HCT116 (cell line): ENCODE results near the gene CACNA2D2. TPM values are rescaled to one million over a fixed set of nuclear protein-coding genes. Genes with fewer than 3 reads are reported as not detected.

Experiments
- ATAC-seq: fragments of 200-7000 bp; cut with Tn5 transposase; 2 replicates; pipeline ENCODE4 v1.9.1; 2020; ENCODE audit warnings: mild to moderate bottlenecking, moderate library complexity
- BruUV-seq: library from RNA; stranded (reverse); fragments of 400-500 nt; replicated peaks from 2 replicates; lab custom pipeline; 2021; lab: Mats Ljungman, UMichigan
- CTCF ChIA-PET: fragments of 300-600 bp; sonication (Branson Sonifier 250); formaldehyde crosslinking; loops from one replicate; lab custom pipeline; 2021; ENCODE audit warnings: antibody characterized with exemption; lab: Charles Lee
- POLR2A ChIA-PET: fragments of 300-600, 350-600 bp; sonication (Branson Sonifier 250); formaldehyde crosslinking; loops from one replicate; lab custom pipeline; 2021; ENCODE audit warnings: antibody characterized with exemption; lab: Charles Lee
- RAD21 ChIA-PET, 2 experiments: fragments of 300-600 bp; sonication (Branson Sonifier 250); formaldehyde crosslinking; loops; one replicate each; lab custom pipeline; 2023; ENCODE audit warnings: low total read pairs in 2 of 2; ENCODE audit not compliant: uncharacterized antibody in 2 of 2, unreplicated experiment in 2 of 2, low non-redundant PET in 1 of 2; lab: Charles Lee
- DNase-seq: peaks from one replicate; pipeline ENCODE4 v3.0.0-alpha.2; 2010; ENCODE audit warnings: low read depth, low spot score
- H2AFZ ChIP-seq: fragments of 200-600 bp; shearing (Covaris generic), sonication (generic); 2 replicates; pipeline ENCODE4 v1.6.1; 2017; ENCODE audit warnings: low read depth, mixed run types, mixed read lengths, antibody characterized with exemption, low read length; ENCODE audit not compliant: poor library complexity, severe bottlenecking
- H3K27ac ChIP-seq: 2 replicates; pipeline ENCODE4 v1.5.1; 2012; ENCODE audit warnings: low read depth, low read length
- H3K27me3 ChIP-seq: fragments of 200-600 bp; sonication (generic); 2 replicates; pipeline ENCODE4 v1.6.1; 2016; ENCODE audit warnings: mixed run types, low read length, mixed read lengths; ENCODE audit not compliant: insufficient read depth
- H3K36me3 ChIP-seq, 2 experiments: fragments of 200-500 bp in 1 of 2; fragments of 200-600 bp in 1 of 2; sonication (Bioruptor generic) in 1 of 2; sonication (generic) in 1 of 2; 2 replicates each; pipeline versions ENCODE4 v1.5.1 to v1.6.1; 2014 to 2016; ENCODE audit warnings: low read length in 2 of 2, inconsistent platforms in 1 of 2, mixed read lengths in 1 of 2, mixed run types in 1 of 2; ENCODE audit not compliant: insufficient read depth in 2 of 2, control insufficient read depth in 1 of 2
- H3K4me1 ChIP-seq, 2 experiments: fragments of 200-600 bp in 1 of 2; sonication (generic) in 1 of 2; 2 replicates each; pipeline versions ENCODE4 v1.5.1 to v1.6.1; 2012 to 2017; ENCODE audit warnings: low read length in 2 of 2, inconsistent platforms in 1 of 2, mild to moderate bottlenecking in 1 of 2, mixed read lengths in 1 of 2, mixed run types in 1 of 2, moderate library complexity in 1 of 2; ENCODE audit not compliant: insufficient read depth in 2 of 2, control insufficient read depth in 1 of 2
- H3K4me2 ChIP-seq: fragments of 200-600 bp; sonication (generic); 2 replicates; pipeline ENCODE4 v1.6.1; 2017; ENCODE audit warnings: mixed run types, low read length, mixed read lengths
- H3K4me3 ChIP-seq, 2 experiments: fragments of 200-600 bp in 1 of 2; sonication (generic) in 1 of 2; replicated peaks in 1 of 2; 2 replicates each; pipeline ENCODE4 v1.5.1; 2011 to 2016; ENCODE audit warnings: low read length in 2 of 2, control low read depth in 1 of 2, low read depth in 1 of 2, mild to moderate bottlenecking in 1 of 2, mixed read lengths in 1 of 2, mixed run types in 1 of 2
- H3K79me2 ChIP-seq: fragments of 200-600 bp; sonication (generic); 2 replicates; pipeline ENCODE4 v1.6.1; 2017; ENCODE audit warnings: mild to moderate bottlenecking, mixed run types, low read length, moderate library complexity, mixed read lengths; ENCODE audit not compliant: insufficient read depth
- H3K9ac ChIP-seq: fragments of 200-600 bp; sonication (generic); 2 replicates; pipeline ENCODE4 v1.6.1; 2016; ENCODE audit warnings: low read length, mixed read lengths
- H3K9me2 ChIP-seq: fragments of 200-600 bp; sonication (generic), shearing (Covaris generic); 2 replicates; pipeline ENCODE4 v1.6.1; 2017; ENCODE audit warnings: mixed run types, mild to moderate bottlenecking, moderate library complexity; ENCODE audit not compliant: insufficient read depth
- H3K9me3 ChIP-seq, 2 experiments: fragments of 200-500 bp in 1 of 2; fragments of 200-600 bp in 1 of 2; sonication (Bioruptor generic) in 1 of 2; sonication (generic) in 1 of 2; 2 replicates each; pipeline ENCODE4 v1.6.1; 2014 to 2017; ENCODE audit warnings: low read length in 2 of 2, mixed read lengths in 2 of 2, inconsistent platforms in 1 of 2, low read depth in 1 of 2, mild to moderate bottlenecking in 1 of 2, mixed run types in 1 of 2, moderate library complexity in 1 of 2; ENCODE audit not compliant: control insufficient read depth in 1 of 2, insufficient read depth in 1 of 2
- H4K20me1 ChIP-seq: fragments of 200-600 bp; sonication (generic), shearing (Covaris generic); 2 replicates; pipeline ENCODE4 v1.6.1; 2017; ENCODE audit warnings: mixed run types, mild to moderate bottlenecking, moderate library complexity; ENCODE audit not compliant: insufficient read depth
- ATF3 ChIP-seq: IDR thresholded peaks from 2 replicates; pipeline ENCODE4 v1.6.1; 2012
- CBX3 ChIP-seq: IDR thresholded peaks from 2 replicates; pipeline ENCODE4 v1.6.1; 2012; ENCODE audit warnings: low read depth
- CEBPB ChIP-seq: IDR thresholded peaks from 2 replicates; pipeline ENCODE4 v1.6.1; 2012; ENCODE audit warnings: low read depth
- CTCF ChIP-seq, 3 experiments: fragments of 200-600 bp in 1 of 3; sonication (generic) in 1 of 3; IDR thresholded peaks in 2 of 3; conservative IDR thresholded peaks in 1 of 3; 2 replicates each; pipeline ENCODE4 v1.5.1; 2012 to 2017; ENCODE audit warnings: low read depth in 2 of 3, low read length in 2 of 3, antibody characterized with exemption in 1 of 3, borderline replicate concordance in 1 of 3, control low read depth in 1 of 3, mild to moderate bottlenecking in 1 of 3, mixed read lengths in 1 of 3, mixed run types in 1 of 3, moderate library complexity in 1 of 3; ENCODE audit not compliant: insufficient read depth in 1 of 3
- EGR1 ChIP-seq: IDR thresholded peaks from 2 replicates; pipeline ENCODE4 v1.6.1; 2012; ENCODE audit warnings: low read depth
- ELF1 ChIP-seq: IDR thresholded peaks from 2 replicates; pipeline ENCODE4 v1.6.1; 2012; ENCODE audit warnings: low read depth, borderline replicate concordance
- EZH2 ChIP-seq: fragments of 200-600 bp; sonication (generic); IDR thresholded peaks from 2 replicates; pipeline ENCODE4 v1.6.1; 2017; ENCODE audit warnings: antibody characterized with exemption, mixed run types
- EZH2phosphoT487 ChIP-seq: fragments of 200-600 bp; IDR thresholded peaks from 2 replicates; pipeline ENCODE4 v1.6.1; 2018; ENCODE audit warnings: antibody characterized with exemption, borderline replicate concordance
- FOSL1 ChIP-seq: IDR thresholded peaks from 2 replicates; pipeline ENCODE4 v1.6.1; 2012; ENCODE audit warnings: low read depth
- JUND ChIP-seq: IDR thresholded peaks from 2 replicates; pipeline ENCODE4 v1.6.1; 2012
- MAX ChIP-seq: IDR thresholded peaks from 2 replicates; pipeline ENCODE4 v1.6.1; 2012
- POLR2A ChIP-seq: IDR thresholded peaks from 2 replicates; pipeline ENCODE4 v1.7.0; 2011; ENCODE audit warnings: borderline replicate concordance; ENCODE audit not compliant: insufficient read depth, insufficient read length; ENCODE audit errors: extremely low read depth
- SP1 ChIP-seq: IDR thresholded peaks from 2 replicates; pipeline ENCODE4 v1.6.1; 2012; ENCODE audit warnings: low read depth
- SRF ChIP-seq: IDR thresholded peaks from 2 replicates; pipeline ENCODE4 v1.6.1; 2012; ENCODE audit warnings: low read depth
- TCF7L2 ChIP-seq: IDR thresholded peaks from 2 replicates; pipeline ENCODE4 v1.7.0; 2011; ENCODE audit warnings: borderline replicate concordance, inconsistent platforms; ENCODE audit not compliant: insufficient read depth, insufficient read length; ENCODE audit errors: extremely low read depth
- ZBTB33 ChIP-seq: IDR thresholded peaks from 2 replicates; pipeline ENCODE4 v1.6.1; 2011; ENCODE audit warnings: mild to moderate bottlenecking, low read length, moderate library complexity; ENCODE audit not compliant: insufficient replicate concordance; ENCODE audit errors: extremely low read depth
- ZNF274 ChIP-seq: fragments of 200-500 bp; sonication (Bioruptor generic); IDR thresholded peaks from 2 replicates; pipeline ENCODE4 v1.6.1; 2014; ENCODE audit warnings: mild to moderate bottlenecking, low read depth, low read length, inconsistent platforms
- intact Hi-C: fragments of 100-400 bp; cut with micrococcal nuclease; formaldehyde crosslinking; loops from 2 replicates; pipeline ENCODE4 v1.10.0; 2022
- total RNA-seq: library from RNA; stranded (reverse); gene quantifications from one replicate; pipeline ENCODE4 v1.2.1, GENCODE V29; 2021; ENCODE audit not compliant: unreplicated experiment

The CACNA2D2 gene
- total RNA-seq, 1 experiment from 2014 or later = 10.2 TPM

- TF ChIP-seq CTCF (IDR thresholded peaks at IDR 0.05 in 2 of 3, conservative IDR thresholded peaks at IDR 0.05 in 1 of 3; ENCODE audit: borderline replicate concordance in 1 of 3, insufficient read depth in 1 of 3, low read depth in 2 of 3, low read length in 2 of 3) = no peak
- TF ChIP-seq SP1 = no peak
- no peak for TF ChIP-seq TCF7L2
- TF ChIP-seq ZNF274 = no peak
- TF ChIP-seq FOSL1 = no peak
Measured at GRCh38 chr3:50484722-50485121, 18.7 kb downstream of the CACNA2D2 start (continued).

- H2AFZ ChIP-seq = no peak overlapping the region
- TF ChIP-seq TCF7L2 = no peak
- no peak for TF ChIP-seq SP1
- TF ChIP-seq SRF = no peak
- no peak for TF ChIP-seq POLR2A
- no peak for TF ChIP-seq MAX
- TF ChIP-seq ZBTB33 = no peak
- TF ChIP-seq JUND = no peak
- no peak for TF ChIP-seq CBX3
- TF ChIP-seq CEBPB = no peak
- TF ChIP-seq EZH2 = no peak
- TF ChIP-seq EGR1 = no peak
- no peak for TF ChIP-seq ATF3
- TF ChIP-seq EZH2phosphoT487 = no peak
- no peak for TF ChIP-seq FOSL1
- TF ChIP-seq ELF1 = no peak
- TF ChIP-seq, all 23 proteins: peak for 0
- DNase-seq (no peak), ATAC-seq (no peak)
- H3K4me2 ChIP-seq = no peak overlapping the region
- no peaks in the 10 kb centered on the region for H3K79me2 ChIP-seq
- H3K9ac ChIP-seq = no peak overlapping the region
- ChIA-PET CTCF (no interaction called here), POLR2A (no interaction called here), RAD21 (no interaction called here)
- no TSS peak for BruUV-seq
- no peaks in the 10 kb centered on the region for H3K36me3 ChIP-seq
- H3K9me2 ChIP-seq = no peaks in the 10 kb centered on the region
- no peaks in the 10 kb centered on the region for H3K9me3 ChIP-seq
- intact Hi-C loops = no loop called here
- peaks cover 0 to 9% of the 10 kb centered on the region in 2 experiments; a peak in 1 of 4 replicates for H3K4me1 ChIP-seq
- H3K4me3 ChIP-seq = no peak overlapping the region
- no peaks in the 10 kb centered on the region for H3K27me3 ChIP-seq
- H4K20me1 ChIP-seq = no peaks in the 10 kb centered on the region
- no peak overlapping the region for H3K27ac ChIP-seq
Measured at GRCh38 chr3:50483374-50483773, 20.1 kb downstream of the CACNA2D2 start.
